Measurements from ENCODE around the gene SOX1.

SOX1 gene

DNA sequence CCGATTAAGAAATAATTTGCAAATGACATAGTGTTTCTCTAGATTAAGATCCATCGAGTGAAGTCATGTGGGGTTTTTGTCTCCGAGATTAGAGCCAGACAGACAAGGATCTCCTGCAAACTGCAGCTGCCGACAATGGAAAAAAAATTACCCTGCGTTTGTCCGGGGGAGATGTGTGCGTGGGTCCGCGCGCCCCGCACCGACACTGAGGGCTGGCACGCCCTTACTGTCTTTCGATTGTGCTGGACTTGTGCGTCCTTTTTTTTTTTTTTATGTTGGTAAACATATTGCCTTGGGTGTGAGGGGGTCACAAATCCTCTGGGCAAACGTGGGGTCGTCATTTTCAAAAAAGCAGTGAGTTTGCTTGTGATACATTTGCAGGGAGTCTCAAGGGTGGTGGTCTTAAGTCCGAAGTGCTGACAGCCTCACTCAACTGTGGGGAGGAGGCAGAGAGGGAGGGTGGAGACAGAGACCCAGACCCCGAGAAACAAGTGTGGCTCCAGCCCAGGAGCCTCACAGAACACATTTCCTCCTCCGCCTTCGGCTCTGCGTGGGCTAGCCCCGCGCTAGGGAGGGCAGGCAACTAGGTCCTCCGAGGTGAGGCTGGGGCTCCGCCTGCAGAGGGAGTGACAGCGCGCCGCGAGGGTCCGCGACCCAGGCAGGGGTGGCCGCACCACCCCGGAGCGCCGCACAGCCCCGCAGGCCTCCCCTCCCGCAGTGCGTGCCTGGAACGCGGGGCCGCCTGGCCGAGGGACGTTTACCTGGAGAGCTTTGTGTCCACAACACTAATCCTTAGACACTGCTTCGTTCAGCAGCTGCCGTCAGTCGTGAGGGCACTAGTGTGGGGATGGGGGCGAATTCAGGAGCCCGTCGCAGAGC is 11.7 kb upstream of the SOX1 start:
- no peak for DNase-seq (ENCODE audit: insufficient read length, low spot score)
- no peak for TF ChIP-seq POLR2A (IDR thresholded peaks at IDR 0.05; ENCODE audit: low read depth, low read length)
- no peak for FAIRE-seq

- no peak for FAIRE-seq
- no peak for TF ChIP-seq POLR2A (IDR thresholded peaks at IDR 0.05; ENCODE audit: low read depth, low read length)
- no peak for DNase-seq (ENCODE audit: insufficient read length, low spot score)
Measured at GRCh38 chr13:112055915-112056269, 11.1 kb upstream of the SOX1 start.

DNA sequence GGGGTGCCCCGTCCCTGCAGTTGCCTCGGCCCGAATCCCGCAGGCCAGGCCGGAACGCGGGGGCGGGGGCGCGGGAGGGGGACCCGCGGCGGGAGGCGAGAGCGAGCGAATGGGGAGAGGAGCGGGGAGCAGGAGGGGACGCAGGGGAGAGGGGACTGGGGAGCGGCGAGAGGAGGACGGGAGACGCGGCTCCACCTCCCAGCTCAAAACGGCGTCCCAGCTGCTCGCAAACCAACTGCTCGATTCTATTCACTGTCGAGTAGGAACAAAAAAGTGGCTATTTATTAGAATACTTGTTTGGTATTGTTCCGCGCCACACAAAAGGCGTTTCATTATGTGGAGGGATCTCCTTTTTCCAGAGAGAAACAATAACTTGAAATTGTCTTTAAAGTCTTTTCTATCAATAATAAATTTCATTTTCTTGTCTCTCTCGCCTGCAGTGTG is 10.6 kb upstream of the SOX1 start:
- TF ChIP-seq POLR2A (IDR thresholded peaks at IDR 0.05; ENCODE audit: low read depth, low read length), result no peak
- FAIRE-seq, result no peak
- no peak for DNase-seq (ENCODE audit: insufficient read length, low spot score)

DNA sequence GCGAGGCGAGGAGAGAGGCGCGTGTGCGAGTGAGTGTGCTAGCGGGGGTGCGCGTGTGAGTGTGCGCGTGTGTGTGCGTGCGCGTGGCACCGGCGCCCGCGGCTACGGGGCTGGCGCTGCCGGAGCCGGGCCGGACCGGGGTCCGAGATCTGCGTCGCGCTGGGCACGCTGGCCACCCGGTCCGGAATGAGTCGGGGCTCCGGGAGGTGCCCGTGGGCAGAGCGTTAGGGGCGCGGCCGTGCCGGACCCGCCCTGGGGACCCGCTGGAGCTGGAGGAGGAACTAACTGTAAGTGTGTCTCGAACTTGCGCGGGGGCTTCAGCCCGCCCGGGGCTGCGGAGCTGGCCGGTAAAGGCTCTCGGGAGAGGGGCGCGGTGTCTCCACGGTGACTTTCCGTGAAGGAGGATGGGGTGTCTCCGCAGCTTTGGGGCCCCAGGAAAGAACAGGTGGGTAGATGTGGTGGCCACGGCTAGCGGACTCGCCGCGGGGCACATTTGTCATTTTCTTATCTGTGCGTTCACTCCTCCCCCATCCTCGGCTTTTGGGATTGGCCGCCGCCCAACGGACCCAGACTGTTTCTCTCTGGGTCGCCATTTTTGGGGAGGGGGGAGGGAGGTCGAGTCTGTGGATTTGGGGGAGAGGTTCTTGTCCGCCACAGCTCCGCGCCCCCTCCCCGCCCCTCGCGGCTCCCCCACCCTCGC is 10.1 kb upstream of the SOX1 start:
- no peak for DNase-seq (ENCODE audit: insufficient read length, low spot score)
- no peak for TF ChIP-seq POLR2A (IDR thresholded peaks at IDR 0.05; ENCODE audit: low read depth, low read length)
- FAIRE-seq, result no peak

- FAIRE-seq, result no peak
- DNase-seq (ENCODE audit: insufficient read length, low spot score), result no peak
- TF ChIP-seq POLR2A (IDR thresholded peaks at IDR 0.05; ENCODE audit: low read depth, low read length), result no peak
Measured at GRCh38 chr13:112057439-112057735, 9.6 kb upstream of the SOX1 start.

DNA sequence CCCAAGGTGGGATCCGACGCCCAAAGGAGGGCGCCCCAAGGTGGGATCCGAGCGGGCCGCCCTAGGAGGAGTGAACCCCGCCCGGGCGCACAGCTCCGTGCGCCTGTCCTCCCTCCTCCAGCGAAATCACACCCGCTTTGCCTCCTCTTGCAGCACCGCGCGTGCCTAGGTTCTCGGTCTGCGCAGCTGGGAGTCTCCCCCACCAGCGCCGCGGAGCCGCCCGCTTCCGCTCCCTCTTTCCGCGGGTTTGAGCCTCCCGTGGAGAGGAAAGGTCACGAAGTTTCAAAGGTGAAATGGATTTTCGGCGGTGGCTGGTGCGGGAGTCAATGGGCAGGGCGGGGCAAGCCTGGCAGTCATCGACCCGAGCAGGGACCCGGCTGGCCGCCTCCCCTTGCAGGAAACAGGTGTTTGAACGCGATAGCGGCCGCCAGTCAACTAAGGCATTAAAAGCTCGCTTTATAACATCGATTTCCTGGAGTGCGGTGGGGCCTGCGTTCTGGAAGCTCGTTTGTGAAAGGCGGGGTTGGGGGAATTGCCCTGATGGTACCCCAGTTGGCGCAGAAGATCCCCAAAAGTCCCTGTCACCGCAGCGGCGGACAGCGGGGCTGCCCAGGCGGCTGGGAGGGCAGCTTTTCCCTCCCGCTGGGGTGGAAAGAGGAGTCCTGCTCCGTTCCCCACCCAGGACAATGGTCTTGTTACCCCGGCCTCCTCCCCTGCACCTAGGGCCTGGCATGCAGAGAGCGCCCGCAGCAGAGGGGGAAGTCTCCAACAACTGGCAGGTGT is 9.0 kb upstream of the SOX1 start:
- DNase-seq (ENCODE audit: insufficient read length, low spot score) (no peak), FAIRE-seq (no peak)
- TF ChIP-seq POLR2A (IDR thresholded peaks at IDR 0.05; ENCODE audit: low read depth, low read length), result no peak

- DNase-seq (ENCODE audit: insufficient read length, low spot score) (no peak), FAIRE-seq (no peak)
- no peak for TF ChIP-seq POLR2A (IDR thresholded peaks at IDR 0.05; ENCODE audit: low read depth, low read length)
Measured at GRCh38 chr13:112058519-112058873, 8.5 kb upstream of the SOX1 start.

GRCh38 chr13:112058941-112059340 is 8.0 kb upstream of the SOX1 start:
- FAIRE-seq, result no peak
- DNase-seq (ENCODE audit: insufficient read length, low spot score), result no peak
- TF ChIP-seq POLR2A (IDR thresholded peaks at IDR 0.05; ENCODE audit: low read depth, low read length), result no peak

DNA sequence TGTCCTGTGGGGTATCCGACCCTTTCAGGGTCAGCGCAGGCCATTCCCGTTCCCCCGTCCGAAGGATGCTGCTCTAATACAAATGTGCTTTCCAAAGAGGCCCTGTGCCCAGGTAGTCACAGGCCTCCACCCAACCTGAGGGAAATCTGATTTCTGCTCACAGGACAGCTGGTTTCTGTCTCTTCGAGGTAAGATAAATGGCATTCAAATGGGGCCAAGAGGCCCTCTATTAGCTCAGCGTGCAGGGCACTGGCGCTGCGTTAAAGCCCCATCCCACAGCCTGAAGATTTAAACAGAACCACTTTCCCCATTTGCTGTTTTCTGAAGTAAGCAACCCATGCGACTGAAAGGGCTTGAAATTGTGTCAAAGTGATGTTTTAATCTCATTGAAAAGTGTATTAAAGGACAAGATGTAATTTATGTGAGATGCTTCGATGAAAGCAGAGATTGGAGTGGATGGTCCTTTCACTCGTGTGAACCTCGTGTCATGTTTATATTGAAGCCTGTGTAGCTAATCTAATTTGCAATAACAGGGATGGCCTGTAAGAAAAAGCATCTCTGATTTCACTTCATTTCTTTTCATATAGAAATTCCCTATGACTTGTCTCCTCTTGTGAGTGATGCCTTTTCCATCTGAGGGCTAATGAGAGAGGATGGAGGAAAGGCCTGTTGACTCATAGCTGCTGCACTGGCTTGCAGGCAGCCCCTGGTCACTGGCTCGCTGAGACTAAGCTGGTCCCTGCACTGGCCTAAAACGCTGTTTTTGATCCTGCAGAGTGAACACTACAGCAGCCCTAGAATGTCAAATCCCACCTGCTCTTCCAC is 7.3 kb upstream of the SOX1 start:
- TF ChIP-seq POLR2A (IDR thresholded peaks at IDR 0.05; ENCODE audit: low read depth, low read length), result no peak
- DNase-seq (ENCODE audit: insufficient read length, low spot score), result no peak
- no peak for FAIRE-seq

GRCh38 chr13:112060282-112060830 is 6.6 kb upstream of the SOX1 start:
- DNase-seq (ENCODE audit: insufficient read length, low spot score), result no peak
- no peak for TF ChIP-seq POLR2A (IDR thresholded peaks at IDR 0.05; ENCODE audit: low read depth, low read length)

GRCh38 chr13:112060899-112061366 is 6.0 kb upstream of the SOX1 start:
- no peak for FAIRE-seq
- TF ChIP-seq POLR2A (IDR thresholded peaks at IDR 0.05; ENCODE audit: low read depth, low read length), result no peak

More at GRCh38 chr13:112060282-112060830, 6.6 kb upstream of the SOX1 start:
- no peak for FAIRE-seq

DNA sequence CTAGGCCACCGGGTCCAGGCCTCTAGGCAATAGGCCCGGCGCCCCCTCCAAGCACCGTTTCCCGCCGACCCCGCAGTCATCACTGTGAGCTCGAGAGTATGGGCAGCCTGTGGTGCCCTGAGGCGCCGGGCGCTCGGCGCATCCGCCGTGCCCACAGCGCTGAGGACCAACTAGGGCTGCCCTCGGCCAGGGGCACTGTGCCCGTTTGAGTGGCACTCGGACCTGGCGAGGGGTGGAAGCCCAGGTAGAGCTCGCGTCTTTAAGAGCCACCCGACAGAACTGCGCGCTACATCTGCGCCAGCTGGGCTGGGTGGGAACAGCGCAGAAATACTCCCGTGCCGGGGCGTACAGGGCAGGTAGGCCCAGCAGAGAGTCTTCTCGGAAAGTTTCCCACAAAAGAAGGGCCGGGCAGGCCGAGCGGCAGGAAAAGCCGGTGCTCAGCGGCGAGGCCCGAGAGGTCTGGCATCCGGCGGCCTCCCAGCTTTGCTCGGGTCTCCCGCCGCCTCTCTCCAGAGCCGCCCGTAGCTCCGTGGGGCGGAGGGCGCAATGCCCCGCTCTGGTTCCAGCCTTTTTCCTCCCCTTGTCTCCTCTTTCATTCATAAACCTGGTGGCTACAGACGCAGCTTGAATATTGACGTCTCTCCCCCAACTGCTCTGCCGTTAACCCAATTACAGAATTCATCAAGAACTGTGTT is 5.4 kb upstream of the SOX1 start:
- TF ChIP-seq POLR2A (IDR thresholded peaks at IDR 0.05; ENCODE audit: low read depth, low read length), result no peak
- DNase-seq (ENCODE audit: insufficient read length, low spot score) (no peak), FAIRE-seq (no peak)

More at GRCh38 chr13:112060899-112061366, 6.0 kb upstream of the SOX1 start:
- DNase-seq (ENCODE audit: insufficient read length, low spot score), result no peak

Measured in H54 (cell line).